ENCODE data around the gene NFKBIE.
A peak's percentile ranks its signal among the peaks of the same experiment; 100 is the strongest.

Gene NFKBIE

GRCh38 chr6:44224029-44224964, 41.1 kb downstream of the NFKBIE start:
- DNase-seq, result peak; percentile 29 to 52

GRCh38 chr6:44223319-44224028, 41.9 kb downstream of the NFKBIE start, which contains the start of gene SLC29A1:
SLC29A1 (plus strand) TSS chr6:44223595; CDS start chr6:44227314, 3,719 bp downstream.
- DNase-seq, result peak; percentile 60 to 69

- peak; percentile 42 to 43 for DNase-seq
Observed at GRCh38 chr6:44222486-44223318, 42.6 kb downstream of the NFKBIE start.

GRCh38 chr6:44221961-44222335, 43.4 kb downstream of the NFKBIE start:
- DNase-seq, result no peak

GRCh38 chr6:44221291-44221960, 43.9 kb downstream of the NFKBIE start:
- DNase-seq, result peak; percentile 69 to 76

- DNase-seq, result no peak
Observed at GRCh38 chr6:44220913-44221290, 44.4 kb downstream of the NFKBIE start.

- no peak for DNase-seq
Observed at GRCh38 chr6:44219815-44220784, 45.3 kb downstream of the NFKBIE start.

GRCh38 chr6:44219053-44219814, 46.1 kb downstream of the NFKBIE start:
- peak; percentile 42 to 54 for DNase-seq

- no peak for DNase-seq
Observed at GRCh38 chr6:44217332-44218143, 47.8 kb downstream of the NFKBIE start.

GRCh38 chr6:44216677-44217331, 48.5 kb downstream of the NFKBIE start, which contains the start of gene MYMX:
MYMX (plus strand) TSS chr6:44216926; CDS start chr6:44217472, 546 bp downstream.
- no peak for DNase-seq

- DNase-seq, result no peak
Observed at GRCh38 chr6:44214307-44214706, 51.0 kb downstream of the NFKBIE start.

GRCh38 chr6:44211284-44211683, 54.1 kb downstream of the NFKBIE start:
- DNase-seq, result peak; percentile 33 to 55

Measured in Kasumi-1 (cell line).